Colonic mucosa (tissue), 4 donors: Measurements from ENCODE around the gene HORMAD2. TPM values are rescaled to one million over a fixed set of nuclear protein-coding genes. Genes with fewer than 3 reads are reported as not detected.

ENCODE experiments used
- DNase-seq: peaks from one replicate; pipeline ENCODE4 v3.0.0-alpha.2; 2020
- H3K27ac ChIP-seq: fragments of 200-600 bp; one replicate; pipeline ENCODE4 v1.8.0; 2021
- H3K27me3 ChIP-seq: fragments of 200-600 bp; one replicate; pipeline ENCODE4 v1.8.0; 2021
- H3K36me3 ChIP-seq: fragments of 200-600 bp; one replicate; pipeline ENCODE4 v1.8.0; 2021
- H3K4me1 ChIP-seq: fragments of 200-600 bp; one replicate; pipeline ENCODE4 v1.8.0; 2021; ENCODE audit warnings: mild to moderate bottlenecking
- H3K4me3 ChIP-seq: fragments of 200-600 bp; one replicate; pipeline ENCODE4 v1.8.0; 2021
- H3K9ac ChIP-seq, 2 donors: one replicate each; pipeline ENCODE4 v1.7.0; 2013; ENCODE audit warnings: control low read depth in 2 of 2, low read depth in 2 of 2, low read length in 2 of 2
- H3K9me3 ChIP-seq: fragments of 200-600 bp; one replicate; pipeline ENCODE4 v1.8.0; 2021
- CTCF ChIP-seq: fragments of 200-600 bp; IDR thresholded peaks from one replicate; pipeline ENCODE4 v1.8.0; 2022; ENCODE audit warnings: antibody characterized with exemption, mild to moderate bottlenecking
- intact Hi-C: fragments of 100-400 bp; cut with DNase I; formaldehyde crosslinking; loops from one replicate; pipeline ENCODE4 v1.14.1; 2022
- total RNA-seq, 2 donors: library from RNA; stranded (reverse); fragmentation: NEBNext Ultra II Directional in 1 of 2; extraction: Animal tissue kit (Norgen Biotek cat#: 25700) in 1 of 2; gene quantifications; one replicate each; pipeline ENCODE4 v1.2.1, GENCODE V29; 2021
- donor health status: healthy.
- donor health status: DM: no; HTN: no; CAD: no.
- donor health status: DM: no; HTN: no; CAD: no.

Gene HORMAD2
- total RNA-seq, 2 donors from 2014 or later: not detected

GRCh38 chr22:30105483-30105882, 25.2 kb downstream of the HORMAD2 start:
- no peaks in the 10 kb centered on the region for H3K4me1 ChIP-seq
- no peaks in the 10 kb centered on the region for H3K9me3 ChIP-seq
- H3K4me3 ChIP-seq: no peak overlapping the region
- no peak for DNase-seq
- H3K27ac ChIP-seq: no peak overlapping the region
- H3K36me3 ChIP-seq: no peaks in the 10 kb centered on the region
- intact Hi-C loops: loop anchor here (5.0 to 10.0 kb wide), 2 partner anchors 282 to 379 kb away; partner anchors contain the start of gene RNF215
- TF ChIP-seq CTCF: no peak
- no peak overlapping the region for H3K9ac ChIP-seq
- H3K27me3 ChIP-seq: no peaks in the 10 kb centered on the region

- no peak overlapping the region for H3K4me3 ChIP-seq
- intact Hi-C loops: no loop called here
- no peaks in the 10 kb centered on the region for H3K4me1 ChIP-seq
- no peak for DNase-seq
- TF ChIP-seq CTCF: no peak
- H3K9me3 ChIP-seq: no peaks in the 10 kb centered on the region
- no peaks in the 10 kb centered on the region for H3K36me3 ChIP-seq
- no peak overlapping the region for H3K9ac ChIP-seq
- H3K27ac ChIP-seq: no peak overlapping the region
- no peaks in the 10 kb centered on the region for H3K27me3 ChIP-seq
Observed at GRCh38 chr22:30113494-30113893, 33.2 kb downstream of the HORMAD2 start.

- H3K9ac ChIP-seq: no peak overlapping the region
- no peak overlapping the region for H3K27ac ChIP-seq
- no peaks in the 10 kb centered on the region for H3K36me3 ChIP-seq
- H3K9me3 ChIP-seq: no peaks in the 10 kb centered on the region
- intact Hi-C loops: no loop called here
- no peak overlapping the region for H3K4me3 ChIP-seq
- TF ChIP-seq CTCF: no peak
- no peaks in the 10 kb centered on the region for H3K27me3 ChIP-seq
- H3K4me1 ChIP-seq: no peaks in the 10 kb centered on the region
- no peak for DNase-seq
Observed at GRCh38 chr22:30114361-30114760, 34.1 kb downstream of the HORMAD2 start.

- H3K9ac ChIP-seq: no peak overlapping the region
- no peaks in the 10 kb centered on the region for H3K9me3 ChIP-seq
- H3K4me3 ChIP-seq: no peak overlapping the region
- TF ChIP-seq CTCF: no peak
- H3K27ac ChIP-seq: no peak overlapping the region
- H3K27me3 ChIP-seq: no peaks in the 10 kb centered on the region
- DNase-seq: no peak
- no peaks in the 10 kb centered on the region for H3K36me3 ChIP-seq
- intact Hi-C loops: no loop called here
- no peaks in the 10 kb centered on the region for H3K4me1 ChIP-seq
Observed at GRCh38 chr22:30115705-30116104, 35.4 kb downstream of the HORMAD2 start.

- Histone ChIP-seq H3K9ac (no peak overlapping the region), H3K27me3 (no peaks in the 10 kb centered on the region), H3K4me1 (no peaks in the 10 kb centered on the region), H3K4me3 (no peak overlapping the region), H3K36me3 (no peaks in the 10 kb centered on the region), H3K27ac (no peak overlapping the region), H3K9me3 (no peaks in the 10 kb centered on the region)
- no peak for DNase-seq
- no peak for TF ChIP-seq CTCF
- intact Hi-C loops: no loop called here
Observed at GRCh38 chr22:30116362-30117117, 36.3 kb downstream of the HORMAD2 start.
